Upper lobe of right lung (tissue), 1 donor: ENCODE data around the gene PTAFR. TPM values are rescaled to one million over a fixed set of nuclear protein-coding genes. Genes with fewer than 3 reads are reported as not detected.

Source experiments
- ATAC-seq: fragments of 200-7000 bp; cut with Tn5 transposase; one replicate; pipeline ENCODE4 v1.9.1; 2020; ENCODE audit warnings: mild to moderate bottlenecking, moderate library complexity
- DNase-seq: peaks from one replicate; pipeline ENCODE4 v3.0.0-alpha.2; 2020
- H3K27ac ChIP-seq: fragments of 200-600 bp; one replicate; pipeline ENCODE4 v1.8.0; 2022
- H3K27me3 ChIP-seq: fragments of 200-600 bp; one replicate; pipeline ENCODE4 v1.8.0; 2022; ENCODE audit warnings: mild to moderate bottlenecking
- H3K36me3 ChIP-seq: fragments of 200-600 bp; one replicate; pipeline ENCODE4 v1.8.0; 2022
- H3K4me1 ChIP-seq: fragments of 200-600 bp; one replicate; pipeline ENCODE4 v1.8.0; 2022
- H3K4me3 ChIP-seq: fragments of 200-600 bp; one replicate; pipeline ENCODE4 v1.8.0; 2022; ENCODE audit warnings: mild to moderate bottlenecking
- H3K9me3 ChIP-seq: fragments of 200-600 bp; one replicate; pipeline ENCODE4 v1.8.0; 2022
- CTCF ChIP-seq: fragments of 200-600 bp; IDR thresholded peaks from one replicate; pipeline ENCODE4 v1.8.0; 2022; ENCODE audit warnings: antibody characterized with exemption
- intact Hi-C: fragments of 100-400 bp; cut with DNase I; formaldehyde crosslinking; loops from one replicate; pipeline ENCODE4 v1.11.0; 2022
- total RNA-seq: library from RNA; stranded (reverse); fragmentation: NEBNext Ultra II Directional; extraction: Animal tissue kit (Norgen Biotek cat#: 25700); gene quantifications from one replicate; pipeline ENCODE4 v1.2.1, GENCODE V29; 2021
- donor health status: DM: no; HTN: yes; CAD: no; lungs with severe emphysema.

PTAFR gene
- total RNA-seq, 1 donor from 2014 or later = 31.6 TPM

GRCh38 chr1:28194326-28195035, 18.0 kb upstream of the PTAFR start:
- DNase-seq (no peak), ATAC-seq (no peak)
- intact Hi-C loops = no loop called here
- no peaks in the 10 kb centered on the region for H3K9me3 ChIP-seq
- H3K27ac ChIP-seq = no peak overlapping the region
- no peak for TF ChIP-seq CTCF
- H3K27me3 ChIP-seq = no peaks in the 10 kb centered on the region
- H3K36me3 ChIP-seq = peaks cover 11% of the 10 kb centered on the region
- H3K4me1 ChIP-seq = peaks cover 10% of the 10 kb centered on the region
- H3K4me3 ChIP-seq = no peak overlapping the region

- peaks cover 4% of the 10 kb centered on the region for H3K36me3 ChIP-seq
- H3K4me1 ChIP-seq = peaks cover 10% of the 10 kb centered on the region
- no peak overlapping the region for H3K27ac ChIP-seq
- H3K9me3 ChIP-seq = no peaks in the 10 kb centered on the region
- TF ChIP-seq CTCF = no peak
- H3K27me3 ChIP-seq = no peaks in the 10 kb centered on the region
- ATAC-seq = peak; percentile 38
- intact Hi-C loops = no loop called here
- H3K4me3 ChIP-seq = no peak overlapping the region
- peak; percentile 49 for DNase-seq
Observed at GRCh38 chr1:28193701-28194161, 17.2 kb upstream of the PTAFR start.

- ATAC-seq (peak; percentile 15), DNase-seq (peak; percentile 7)
- Histone ChIP-seq H3K4me1 (peaks cover 5% of the 10 kb centered on the region), H3K4me3 (no peak overlapping the region), H3K27me3 (no peaks in the 10 kb centered on the region), H3K9me3 (no peaks in the 10 kb centered on the region), H3K36me3 (no peaks in the 10 kb centered on the region), H3K27ac (no peak overlapping the region)
- intact Hi-C loops = no loop called here
- no peak for TF ChIP-seq CTCF
Observed at GRCh38 chr1:28190996-28191645, 14.6 kb upstream of the PTAFR start.

- DNase-seq = no peak
- H3K9me3 ChIP-seq = no peaks in the 10 kb centered on the region
- no peak for TF ChIP-seq CTCF
- H3K36me3 ChIP-seq = no peaks in the 10 kb centered on the region
- peak; percentile 39 for ATAC-seq
- no peak overlapping the region for H3K4me3 ChIP-seq
- no peaks in the 10 kb centered on the region for H3K27me3 ChIP-seq
- intact Hi-C loops = no loop called here
- H3K4me1 ChIP-seq = peaks cover 5% of the 10 kb centered on the region
- H3K27ac ChIP-seq = no peak overlapping the region
Observed at GRCh38 chr1:28190337-28190979, 14.0 kb upstream of the PTAFR start.

GRCh38 chr1:28185071-28185470, 8.6 kb upstream of the PTAFR start:
- no peaks in the 10 kb centered on the region for H3K4me1 ChIP-seq
- no peak for DNase-seq
- H3K4me3 ChIP-seq = no peak overlapping the region
- no peak for ATAC-seq
- intact Hi-C loops = no loop called here
- H3K36me3 ChIP-seq = no peaks in the 10 kb centered on the region
- H3K27me3 ChIP-seq = no peaks in the 10 kb centered on the region
- no peak overlapping the region for H3K27ac ChIP-seq
- no peaks in the 10 kb centered on the region for H3K9me3 ChIP-seq
- TF ChIP-seq CTCF = no peak
